HUES48 (cell line): ENCODE data around the gene TEAD1.

ENCODE experiments used
- H3K27ac ChIP-seq: one replicate; pipeline ENCODE4 v1.7.0; 2013; ENCODE audit warnings: low read depth, low read length, inconsistent platforms
- H3K27me3 ChIP-seq: 2 replicates; pipeline ENCODE4 v1.6.1; 2013; ENCODE audit warnings: mild to moderate bottlenecking, low read length; ENCODE audit not compliant: control insufficient read depth, insufficient read depth
- H3K36me3 ChIP-seq: 2 replicates; pipeline ENCODE4 v1.6.1; 2013; ENCODE audit warnings: low read length; ENCODE audit not compliant: control insufficient read depth, insufficient read depth
- H3K4me1 ChIP-seq: 2 replicates; pipeline ENCODE4 v1.6.1; 2013; ENCODE audit warnings: mild to moderate bottlenecking, low read length; ENCODE audit not compliant: control insufficient read depth, insufficient read depth
- H3K4me3 ChIP-seq: 2 replicates; pipeline ENCODE4 v1.5.1; 2013; ENCODE audit warnings: mild to moderate bottlenecking, low read depth, low read length
- H3K9ac ChIP-seq: 2 replicates; pipeline ENCODE4 v1.6.1; 2013; ENCODE audit warnings: mild to moderate bottlenecking, low read depth, low read length, moderate library complexity
- H3K9me3 ChIP-seq: 2 replicates; pipeline ENCODE4 v1.6.1; 2013; ENCODE audit warnings: low read length; ENCODE audit not compliant: control insufficient read depth, insufficient read depth

TEAD1 gene

GRCh38 chr11:12801976-12802375 lies 127.8 kb downstream of the TEAD1 start:
- peak overlapping the region; percentile 81 for H3K27ac ChIP-seq
- no peak overlapping the region for H3K4me3 ChIP-seq
- peaks cover 72% of the 10 kb centered on the region for H3K4me1 ChIP-seq

GRCh38 chr11:12802418-12803085 lies 128.3 kb downstream of the TEAD1 start:
- Histone ChIP-seq H3K27ac (peak overlapping the region; percentile 81), H3K9ac (0 out of 2 replicates have a peak overlapping the region, but pooled peaks have one; percentile 19), H3K9me3 (no peaks in the 10 kb centered on the region), H3K27me3 (no peaks in the 10 kb centered on the region), H3K36me3 (no peaks in the 10 kb centered on the region), H3K4me3 (no peak overlapping the region), H3K4me1 (peaks cover 78% of the 10 kb centered on the region)

More at GRCh38 chr11:12801976-12802375, 127.8 kb downstream of the TEAD1 start:
- no peaks in the 10 kb centered on the region for H3K9me3 ChIP-seq
- H3K9ac ChIP-seq, result no peak overlapping the region
- H3K27me3 ChIP-seq, result no peaks in the 10 kb centered on the region
- H3K36me3 ChIP-seq, result no peaks in the 10 kb centered on the region

DNA sequence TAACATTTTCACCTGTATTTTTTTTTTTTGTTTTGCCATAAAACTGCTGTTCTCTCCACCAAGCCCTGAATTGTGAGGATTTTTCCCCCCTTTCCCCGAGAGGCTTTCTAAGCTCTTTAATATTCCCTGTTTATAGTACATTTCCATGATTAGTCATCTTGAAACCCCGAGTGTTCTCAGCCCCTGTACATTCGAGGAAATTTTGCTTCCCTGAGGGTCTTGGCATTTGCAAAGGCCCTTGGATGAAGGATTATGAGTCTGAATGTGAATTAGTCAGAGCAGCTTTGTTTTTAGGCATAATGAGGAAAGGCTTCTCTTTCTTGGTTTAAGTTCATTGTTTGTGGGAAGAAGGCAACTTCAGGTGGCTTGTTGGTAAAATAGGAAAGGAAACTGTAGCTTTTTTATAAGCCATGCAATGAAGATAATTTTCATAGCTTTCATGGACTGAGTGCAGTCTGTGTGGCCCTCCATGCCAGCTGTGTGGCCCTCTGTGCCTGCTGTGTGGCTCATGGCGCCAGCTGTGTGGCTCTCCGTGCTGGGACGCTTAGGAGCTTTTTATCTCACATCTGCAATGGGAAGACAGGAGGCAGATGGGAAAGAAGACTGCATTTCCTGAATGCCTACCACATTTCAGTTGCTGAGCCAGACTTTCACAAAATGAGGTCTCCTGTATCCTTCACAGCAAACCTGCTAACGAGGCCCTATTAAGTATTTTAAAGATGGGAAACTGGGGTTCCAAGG lies 129.0 kb downstream of the TEAD1 start:
- H3K4me3 ChIP-seq, result no peak overlapping the region
- no peaks in the 10 kb centered on the region for H3K36me3 ChIP-seq
- H3K4me1 ChIP-seq, result peaks cover 79% of the 10 kb centered on the region
- H3K27me3 ChIP-seq, result no peaks in the 10 kb centered on the region
- peak overlapping the region; percentile 81 for H3K27ac ChIP-seq
- H3K9ac ChIP-seq, result peak overlapping the region; percentile 19; the same call in 1 of the 2 replicates
- H3K9me3 ChIP-seq, result no peaks in the 10 kb centered on the region

GRCh38 chr11:12806113-12806512 lies 131.9 kb downstream of the TEAD1 start:
- Histone ChIP-seq H3K36me3 (no peaks in the 10 kb centered on the region), H3K4me3 (no peak overlapping the region), H3K9me3 (no peaks in the 10 kb centered on the region), H3K27me3 (no peaks in the 10 kb centered on the region), H3K27ac (no peak overlapping the region), H3K9ac (no peak overlapping the region), H3K4me1 (peaks cover 59% of the 10 kb centered on the region)

- peaks cover 44% of the 10 kb centered on the region for H3K4me1 ChIP-seq
- no peaks in the 10 kb centered on the region for H3K36me3 ChIP-seq
- H3K27ac ChIP-seq, result no peak overlapping the region
- H3K27me3 ChIP-seq, result no peaks in the 10 kb centered on the region
- H3K4me3 ChIP-seq, result no peak overlapping the region
- H3K9ac ChIP-seq, result no peak overlapping the region
- no peaks in the 10 kb centered on the region for H3K9me3 ChIP-seq
Measured at GRCh38 chr11:12807621-12808020, 133.4 kb downstream of the TEAD1 start.

DNA sequence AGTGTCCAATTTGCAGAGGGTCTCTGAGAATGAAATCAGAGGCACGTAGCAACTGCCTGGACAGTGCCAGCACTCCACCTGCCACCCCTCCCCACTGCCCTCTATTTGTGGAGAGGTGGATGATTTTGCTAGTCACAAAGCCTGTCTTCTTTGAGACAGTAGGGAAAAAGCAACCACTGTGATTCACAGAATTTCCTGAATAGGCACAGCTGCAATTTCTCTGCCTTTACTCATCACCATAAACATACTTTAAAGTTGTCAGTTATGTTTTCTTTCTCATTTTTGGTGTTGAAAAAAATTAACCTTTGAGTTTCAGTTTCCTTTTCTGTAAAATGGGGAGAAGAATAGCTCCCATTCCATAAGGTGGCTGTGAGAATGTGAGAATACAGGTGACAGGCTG lies 134.3 kb downstream of the TEAD1 start:
- Histone ChIP-seq H3K27me3 (no peaks in the 10 kb centered on the region), H3K36me3 (no peaks in the 10 kb centered on the region), H3K9ac (no peak overlapping the region), H3K4me3 (no peak overlapping the region), H3K4me1 (peaks cover 35% of the 10 kb centered on the region), H3K27ac (no peak overlapping the region), H3K9me3 (no peaks in the 10 kb centered on the region)

DNA sequence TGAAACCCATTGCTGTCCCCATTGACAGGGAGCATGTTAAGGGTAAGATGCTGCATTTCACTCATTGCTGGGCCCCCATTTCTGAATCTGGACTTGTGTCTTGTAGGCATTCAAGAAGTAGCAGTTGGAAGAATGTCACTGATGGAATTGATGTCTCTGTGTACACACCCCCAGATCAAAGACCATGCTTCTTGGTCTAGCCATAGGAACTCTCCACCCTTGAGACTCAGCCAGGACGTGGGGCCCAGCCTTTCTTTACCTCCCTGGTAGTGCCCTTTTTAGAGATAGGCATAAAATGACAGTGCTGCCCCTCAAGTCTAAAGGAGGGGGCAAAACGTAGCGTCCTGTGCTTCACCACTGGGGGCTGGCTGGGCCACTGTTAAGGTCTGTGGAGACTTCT lies 135.1 kb downstream of the TEAD1 start:
- Histone ChIP-seq H3K36me3 (no peaks in the 10 kb centered on the region), H3K4me1 (peaks cover 28% of the 10 kb centered on the region), H3K4me3 (no peak overlapping the region), H3K9me3 (no peaks in the 10 kb centered on the region), H3K27me3 (no peaks in the 10 kb centered on the region), H3K27ac (no peak overlapping the region), H3K9ac (no peak overlapping the region)

DNA sequence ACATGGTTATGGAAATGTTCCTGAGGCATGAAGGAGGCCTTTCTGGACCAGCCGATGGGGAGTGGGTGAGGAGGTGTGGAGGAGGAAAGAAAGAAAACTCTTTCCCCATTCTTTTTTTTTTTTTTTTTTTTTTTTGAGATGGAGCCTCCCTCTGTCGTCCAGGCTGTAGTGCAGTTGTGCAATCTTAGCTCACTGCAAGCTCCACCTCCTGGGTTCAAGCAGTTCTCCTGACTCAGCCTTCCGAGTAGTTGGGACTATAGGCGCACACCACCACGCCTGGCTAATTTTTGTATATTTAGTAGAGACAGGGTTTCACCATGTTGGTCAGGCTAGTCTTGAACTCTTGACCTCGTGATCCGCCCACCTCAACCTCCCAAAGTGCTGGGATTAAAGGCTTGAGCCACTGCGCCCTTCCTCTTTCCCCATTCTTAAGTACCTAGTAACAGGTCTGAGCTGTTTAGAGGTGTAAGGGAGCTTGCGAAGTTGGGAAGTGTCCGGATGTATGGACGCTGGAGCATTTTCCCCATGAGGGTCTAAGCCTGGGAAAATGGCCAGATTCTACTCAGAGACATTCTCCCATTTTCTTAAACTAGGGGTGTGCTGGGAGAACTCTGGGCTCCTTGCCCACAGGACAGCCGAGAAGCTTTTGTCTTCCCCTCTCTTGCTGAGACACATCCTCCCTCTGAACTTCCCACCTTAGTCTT lies 135.8 kb downstream of the TEAD1 start:
- Histone ChIP-seq H3K4me1 (peaks cover 32% of the 10 kb centered on the region), H3K27ac (no peak overlapping the region)

DNA sequence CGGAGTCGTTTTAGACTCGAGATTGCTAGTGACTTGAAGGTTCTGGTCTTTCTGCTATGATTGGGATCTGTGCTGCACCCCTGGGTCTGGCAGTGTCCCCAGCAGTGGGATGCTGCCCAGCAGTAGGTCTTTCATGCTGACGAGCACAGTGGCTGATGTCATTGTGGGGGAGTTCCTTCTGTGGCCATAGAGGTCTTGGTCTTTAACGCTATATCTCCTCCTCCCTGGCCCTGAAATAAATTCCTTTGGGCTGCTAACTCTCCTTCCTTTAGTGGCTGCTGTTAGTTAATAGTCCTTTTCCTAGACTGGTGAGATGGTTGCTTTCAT lies 136.3 kb downstream of the TEAD1 start:
- Histone ChIP-seq H3K4me3 (no peak overlapping the region), H3K9ac (no peak overlapping the region), H3K36me3 (no peaks in the 10 kb centered on the region), H3K4me1 (peaks cover 33% of the 10 kb centered on the region), H3K9me3 (no peaks in the 10 kb centered on the region), H3K27ac (no peak overlapping the region), H3K27me3 (no peaks in the 10 kb centered on the region)

More for the DNA sequence above, 135.8 kb downstream of the TEAD1 start:
- no peak overlapping the region for H3K4me3 ChIP-seq
- H3K27me3 ChIP-seq, result no peaks in the 10 kb centered on the region
- no peak overlapping the region for H3K9ac ChIP-seq
- no peaks in the 10 kb centered on the region for H3K9me3 ChIP-seq
- no peaks in the 10 kb centered on the region for H3K36me3 ChIP-seq

DNA sequence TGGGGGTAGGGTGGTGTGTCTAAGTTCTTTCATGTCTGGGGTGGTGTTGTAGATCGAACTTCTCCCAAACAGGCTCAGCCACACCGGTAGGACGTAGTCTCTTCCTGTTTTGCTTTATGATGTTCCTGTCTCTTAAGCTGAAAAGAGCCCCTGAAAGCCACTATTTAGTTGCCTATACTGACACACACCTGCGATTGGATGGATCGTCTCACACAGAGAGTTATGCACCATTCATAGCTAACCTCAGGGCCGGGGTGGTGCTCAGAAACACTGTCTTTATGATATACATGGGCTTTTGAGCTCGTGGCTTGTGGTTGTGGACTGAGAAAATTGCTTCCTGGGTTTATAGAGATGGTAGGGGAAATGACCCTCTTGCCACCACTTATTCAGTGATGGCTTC lies 137.6 kb downstream of the TEAD1 start:
- Histone ChIP-seq H3K27ac (no peak overlapping the region), H3K9me3 (no peaks in the 10 kb centered on the region), H3K4me3 (no peak overlapping the region), H3K4me1 (peaks cover 38% of the 10 kb centered on the region), H3K9ac (no peak overlapping the region), H3K27me3 (no peaks in the 10 kb centered on the region), H3K36me3 (no peaks in the 10 kb centered on the region)

- Histone ChIP-seq H3K27ac (no peak overlapping the region), H3K4me1 (peaks cover 30% of the 10 kb centered on the region), H3K36me3 (no peaks in the 10 kb centered on the region), H3K27me3 (no peaks in the 10 kb centered on the region), H3K9me3 (no peaks in the 10 kb centered on the region), H3K9ac (no peak overlapping the region), H3K4me3 (no peak overlapping the region)
Measured at GRCh38 chr11:12812849-12813248, 138.6 kb downstream of the TEAD1 start.
